Stimulated activated memory B cell treated with anti-CD40 and anti-IgM and Interleukin-4, amounts not matched to agents 10 μg/mL and 1 μg/mL and 100 μg/mL, for 72 hours (primary cell): ENCODE data around the gene NOTUM.
A peak's percentile ranks its signal among the peaks of the same experiment; 100 is the strongest.

ENCODE experiments used
- ATAC-seq: fragments of 150-1000 bp; cut with Tn5 transposase; 2 replicates; pipeline ENCODE4 v1.10.0; 2021
- H3K27ac Mint-ChIP-seq: one replicate; pipeline ENCODE4 v1.8.0; 2022; ENCODE audit warnings: mild to moderate bottlenecking, mixed read lengths
- H3K27me3 Mint-ChIP-seq: one replicate; pipeline ENCODE4 v1.8.0; 2022; ENCODE audit warnings: mixed read lengths
- H3K36me3 Mint-ChIP-seq: one replicate; pipeline ENCODE4 v1.8.0; 2022; ENCODE audit warnings: mixed read lengths
- H3K4me1 Mint-ChIP-seq: one replicate; pipeline ENCODE4 v1.8.0; 2022; ENCODE audit warnings: mixed read lengths
- H3K4me3 Mint-ChIP-seq: one replicate; pipeline ENCODE4 v1.8.0; 2022; ENCODE audit warnings: mild to moderate bottlenecking, moderate library complexity, mixed read lengths
- H3K9me3 Mint-ChIP-seq: one replicate; pipeline ENCODE4 v1.8.0; 2022; ENCODE audit warnings: mixed read lengths

NOTUM gene

GRCh38 chr17:81999976-82000802, 39.2 kb upstream of the NOTUM start:
- Mint-ChIP-seq H3K9me3 (no peaks in the 10 kb centered on the region), H3K27me3 (no peaks in the 10 kb centered on the region), H3K4me3 (no peak overlapping the region), H3K27ac (no peak overlapping the region), H3K36me3 (peaks cover 13% of the 10 kb centered on the region), H3K4me1 (no peaks in the 10 kb centered on the region)
- ATAC-seq: no peak

GRCh38 chr17:81999587-81999975, 38.6 kb upstream of the NOTUM start:
- no peak overlapping the region for H3K27ac Mint-ChIP-seq
- no peaks in the 10 kb centered on the region for H3K4me1 Mint-ChIP-seq
- no peak overlapping the region for H3K4me3 Mint-ChIP-seq
- no peaks in the 10 kb centered on the region for H3K9me3 Mint-ChIP-seq
- peaks cover 13% of the 10 kb centered on the region for H3K36me3 Mint-ChIP-seq
- ATAC-seq: no peak
- no peaks in the 10 kb centered on the region for H3K27me3 Mint-ChIP-seq

- Mint-ChIP-seq H3K36me3 (peaks cover 13% of the 10 kb centered on the region), H3K27ac (no peak overlapping the region), H3K4me1 (no peaks in the 10 kb centered on the region), H3K9me3 (no peaks in the 10 kb centered on the region), H3K4me3 (no peak overlapping the region), H3K27me3 (no peaks in the 10 kb centered on the region)
- no peak for ATAC-seq
Measured at GRCh38 chr17:81998691-81999438, 37.9 kb upstream of the NOTUM start.

GRCh38 chr17:81998212-81998611, 37.2 kb upstream of the NOTUM start:
- H3K27ac Mint-ChIP-seq: no peak overlapping the region
- H3K4me3 Mint-ChIP-seq: no peak overlapping the region
- no peaks in the 10 kb centered on the region for H3K4me1 Mint-ChIP-seq
- H3K36me3 Mint-ChIP-seq: peaks cover 13% of the 10 kb centered on the region
- no peaks in the 10 kb centered on the region for H3K27me3 Mint-ChIP-seq
- H3K9me3 Mint-ChIP-seq: no peaks in the 10 kb centered on the region
- no peak for ATAC-seq

- H3K36me3 Mint-ChIP-seq: peaks cover 13% of the 10 kb centered on the region
- H3K27ac Mint-ChIP-seq: no peak overlapping the region
- no peaks in the 10 kb centered on the region for H3K9me3 Mint-ChIP-seq
- no peaks in the 10 kb centered on the region for H3K4me1 Mint-ChIP-seq
- no peaks in the 10 kb centered on the region for H3K27me3 Mint-ChIP-seq
- no peak overlapping the region for H3K4me3 Mint-ChIP-seq
- ATAC-seq: no peak
Measured at GRCh38 chr17:81996757-81997441, 35.9 kb upstream of the NOTUM start.

GRCh38 chr17:81996232-81996756, 35.3 kb upstream of the NOTUM start:
- H3K36me3 Mint-ChIP-seq: peaks cover 13% of the 10 kb centered on the region
- no peak overlapping the region for H3K27ac Mint-ChIP-seq
- no peak for ATAC-seq

GRCh38 chr17:81995463-81996231, 34.7 kb upstream of the NOTUM start:
- Mint-ChIP-seq H3K36me3 (peaks cover 15% of the 10 kb centered on the region), H3K4me1 (peaks cover 2% of the 10 kb centered on the region), H3K27me3 (no peaks in the 10 kb centered on the region), H3K27ac (no peak overlapping the region), H3K9me3 (no peaks in the 10 kb centered on the region), H3K4me3 (no peak overlapping the region)
- ATAC-seq: no peak

More at GRCh38 chr17:81996232-81996756, 35.3 kb upstream of the NOTUM start:
- Mint-ChIP-seq H3K27me3 (no peaks in the 10 kb centered on the region), H3K9me3 (no peaks in the 10 kb centered on the region), H3K4me1 (no peaks in the 10 kb centered on the region), H3K4me3 (no peak overlapping the region)

GRCh38 chr17:81994593-81995462, 33.8 kb upstream of the NOTUM start:
- Mint-ChIP-seq H3K27ac (no peak overlapping the region), H3K4me3 (no peak overlapping the region), H3K36me3 (peaks cover 18% of the 10 kb centered on the region), H3K4me1 (peaks cover 6% of the 10 kb centered on the region), H3K27me3 (no peaks in the 10 kb centered on the region), H3K9me3 (no peaks in the 10 kb centered on the region)
- peak; percentile 42 for ATAC-seq

- H3K4me3 Mint-ChIP-seq: no peak overlapping the region
- H3K36me3 Mint-ChIP-seq: peaks cover 25% of the 10 kb centered on the region
- H3K27me3 Mint-ChIP-seq: no peaks in the 10 kb centered on the region
- no peak for ATAC-seq
- peaks cover 6% of the 10 kb centered on the region for H3K4me1 Mint-ChIP-seq
- no peak overlapping the region for H3K27ac Mint-ChIP-seq
- H3K9me3 Mint-ChIP-seq: no peaks in the 10 kb centered on the region
Measured at GRCh38 chr17:81993729-81994592, 33.0 kb upstream of the NOTUM start.

GRCh38 chr17:81992306-81993102, 31.5 kb upstream of the NOTUM start:
- no peak for ATAC-seq
- H3K27me3 Mint-ChIP-seq: no peaks in the 10 kb centered on the region
- H3K36me3 Mint-ChIP-seq: peaks cover 31% of the 10 kb centered on the region
- H3K27ac Mint-ChIP-seq: no peak overlapping the region
- peaks cover 6% of the 10 kb centered on the region for H3K4me1 Mint-ChIP-seq
- no peaks in the 10 kb centered on the region for H3K9me3 Mint-ChIP-seq
- H3K4me3 Mint-ChIP-seq: no peak overlapping the region

- no peak for ATAC-seq
- H3K27me3 Mint-ChIP-seq: no peaks in the 10 kb centered on the region
- peaks cover 7% of the 10 kb centered on the region for H3K4me1 Mint-ChIP-seq
- H3K27ac Mint-ChIP-seq: no peak overlapping the region
- no peaks in the 10 kb centered on the region for H3K9me3 Mint-ChIP-seq
- no peak overlapping the region for H3K4me3 Mint-ChIP-seq
- peaks cover 36% of the 10 kb centered on the region for H3K36me3 Mint-ChIP-seq
Measured at GRCh38 chr17:81991684-81992305, 30.8 kb upstream of the NOTUM start.
